Muscle of back (tissue), 11 donors: ENCODE measurements around the gene DBNDD2. TPM values are rescaled to one million over a fixed set of nuclear protein-coding genes. Genes with fewer than 3 reads are reported as not detected.

ENCODE experiments used
- DNase-seq, 3 donors: peaks; one replicate each; pipeline versions ENCODE4 v3.0.0 to v3.0.0-alpha.2; 2013
- polyA plus RNA-seq, 10 donors: library from polyadenylated mRNA; unstranded; fragments of 120-200 nt; gene quantifications; one replicate each; pipeline ENCODE4 v1.2.1, GENCODE V29; 2013; ENCODE audit not compliant: insufficient read length in 10 of 10

DBNDD2 gene
- polyA plus RNA-seq, 10 donors: 17.2 to 26.4 (median 22.8) TPM

DNA sequence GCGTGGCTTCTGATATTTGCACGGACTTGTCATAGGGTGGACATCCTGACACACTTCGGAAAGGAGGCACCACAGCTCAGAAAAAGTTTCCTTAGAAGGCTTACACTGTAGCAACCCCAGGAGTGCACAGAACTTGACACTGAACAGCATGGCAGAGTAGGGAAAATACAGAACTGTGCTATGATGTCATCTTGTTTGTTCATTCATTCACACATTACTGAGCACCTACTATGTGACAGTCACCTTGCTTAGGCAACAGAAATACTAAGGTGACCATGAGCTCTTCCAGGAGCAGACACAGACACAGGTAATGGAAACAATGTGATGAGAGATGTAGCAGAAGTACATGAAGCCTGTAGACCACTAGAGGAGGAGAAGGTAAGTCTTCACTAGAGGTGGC lies 5.4 kb downstream of the DBNDD2 start:
- DNase-seq: no peak

DNA sequence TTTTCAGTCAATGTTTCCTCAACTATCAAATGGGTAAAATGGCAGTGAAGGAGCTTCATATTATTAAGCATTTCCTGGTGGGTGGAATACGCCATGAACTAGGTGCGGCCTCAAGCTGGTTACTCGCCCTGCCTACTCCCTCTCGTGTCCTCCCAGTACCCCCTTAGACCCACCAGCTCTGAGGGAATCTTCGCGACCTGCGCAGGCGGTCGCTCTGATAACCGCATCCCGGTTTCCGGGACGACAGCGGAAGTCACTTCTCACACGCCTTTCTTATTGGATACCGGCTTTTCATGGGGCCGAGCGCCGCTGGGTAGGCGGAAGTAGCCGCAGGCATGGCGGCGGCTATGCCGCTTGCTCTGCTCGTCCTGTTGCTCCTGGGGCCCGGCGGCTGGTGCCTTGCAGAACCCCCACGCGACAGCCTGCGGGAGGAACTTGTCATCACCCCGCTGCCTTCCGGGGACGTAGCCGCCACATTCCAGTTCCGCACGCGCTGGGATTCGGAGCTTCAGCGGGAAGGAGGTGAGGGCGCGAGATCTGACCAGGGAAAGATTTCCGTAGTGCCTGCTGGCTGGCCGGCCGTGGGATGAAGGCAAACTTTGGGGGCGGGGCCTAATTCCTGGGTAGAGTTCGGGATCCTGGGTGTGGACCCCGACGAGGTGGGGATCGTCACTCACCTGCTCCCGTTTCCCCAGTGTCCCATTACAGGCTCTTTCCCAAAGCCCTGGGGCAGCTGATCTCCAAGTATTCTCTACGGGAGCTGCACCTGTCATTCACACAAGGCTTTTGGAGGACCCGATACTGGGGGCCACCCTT lies 7.9 kb downstream of the DBNDD2 start, which contains the start of gene PIGT:
Gene PIGT (plus strand): TSS at position 320 of the 816 bp plus-strand sequence. CDS start 16 bp downstream, at position 336.
- peak; percentile 81 to 95 (median 89) for DNase-seq

DNA sequence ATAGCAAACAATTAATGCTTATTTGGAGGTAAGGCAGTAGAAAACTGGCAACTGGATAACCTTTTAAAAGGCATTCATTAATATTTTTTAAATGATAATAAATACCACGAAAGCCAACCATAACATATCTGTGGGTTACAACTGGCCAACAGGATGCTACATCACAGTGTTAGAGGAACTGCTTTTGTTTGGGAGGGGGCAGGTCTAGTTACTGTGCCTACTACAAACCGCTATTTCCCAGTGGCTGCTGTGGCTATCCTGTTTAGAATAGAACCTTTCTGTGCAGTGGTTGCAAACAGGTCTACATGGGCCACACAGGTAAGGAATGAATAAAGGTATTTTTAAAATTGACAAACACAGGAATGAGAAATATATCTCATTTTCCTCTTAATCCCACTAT lies 8.8 kb downstream of the DBNDD2 start:
- no peak for DNase-seq

DNA sequence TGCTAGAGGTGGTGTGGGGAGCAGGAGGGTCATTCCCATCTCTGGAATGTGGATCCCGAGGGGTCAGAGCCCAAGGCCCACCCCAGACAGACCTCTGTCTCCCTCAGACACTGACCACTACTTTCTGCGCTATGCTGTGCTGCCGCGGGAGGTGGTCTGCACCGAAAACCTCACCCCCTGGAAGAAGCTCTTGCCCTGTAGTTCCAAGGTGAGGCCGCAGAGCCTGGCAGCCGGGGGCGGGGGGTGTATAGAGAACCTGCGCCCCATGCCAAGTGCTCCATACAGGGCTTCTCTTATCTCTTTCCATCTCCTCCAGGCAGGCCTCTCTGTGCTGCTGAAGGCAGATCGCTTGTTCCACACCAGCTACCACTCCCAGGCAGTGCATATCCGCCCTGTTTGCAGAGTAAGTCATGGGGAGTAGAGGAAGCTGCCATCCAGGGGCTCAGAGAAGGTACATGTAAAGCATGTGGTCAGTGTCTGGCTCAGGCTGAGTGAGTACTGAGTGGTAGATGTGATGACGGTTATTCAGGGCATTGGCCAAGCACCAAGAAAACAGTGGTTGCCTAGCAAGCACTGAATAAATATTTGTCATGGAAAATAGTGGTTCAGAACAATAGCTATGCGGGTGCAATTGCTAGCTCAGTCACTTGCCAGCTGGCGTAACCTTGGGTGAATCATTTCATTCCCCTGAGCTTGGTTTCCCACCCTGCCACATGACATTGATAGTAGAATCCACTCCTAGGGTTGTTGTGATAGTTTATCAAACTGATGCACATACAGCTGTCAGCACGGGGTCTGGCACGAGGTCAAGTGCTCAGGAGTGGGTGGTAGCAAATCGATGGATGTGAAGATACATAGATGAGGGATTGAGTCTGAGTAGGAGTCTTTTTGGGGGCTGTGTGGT lies 11.4 kb downstream of the DBNDD2 start:
- peak in 1 of 3 donors; percentile 60 for DNase-seq

DNA sequence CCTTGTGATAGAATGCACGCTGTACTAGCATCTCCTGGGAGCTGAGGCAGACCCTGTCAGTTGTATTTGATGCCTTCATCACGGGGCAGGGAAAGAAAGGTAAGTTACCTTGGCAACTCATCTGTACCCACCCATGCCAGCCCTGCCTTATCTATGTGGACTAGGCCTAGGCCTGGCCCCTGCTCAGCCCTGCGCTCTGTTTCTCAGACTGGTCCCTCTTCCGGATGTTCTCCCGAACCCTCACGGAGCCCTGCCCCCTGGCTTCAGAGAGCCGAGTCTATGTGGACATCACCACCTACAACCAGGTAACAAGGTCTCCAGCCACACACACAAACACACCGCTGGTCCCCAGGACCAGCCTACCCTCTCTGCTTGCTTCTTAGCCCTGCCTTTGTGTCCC lies 12.0 kb downstream of the DBNDD2 start:
- DNase-seq: no peak

DNA sequence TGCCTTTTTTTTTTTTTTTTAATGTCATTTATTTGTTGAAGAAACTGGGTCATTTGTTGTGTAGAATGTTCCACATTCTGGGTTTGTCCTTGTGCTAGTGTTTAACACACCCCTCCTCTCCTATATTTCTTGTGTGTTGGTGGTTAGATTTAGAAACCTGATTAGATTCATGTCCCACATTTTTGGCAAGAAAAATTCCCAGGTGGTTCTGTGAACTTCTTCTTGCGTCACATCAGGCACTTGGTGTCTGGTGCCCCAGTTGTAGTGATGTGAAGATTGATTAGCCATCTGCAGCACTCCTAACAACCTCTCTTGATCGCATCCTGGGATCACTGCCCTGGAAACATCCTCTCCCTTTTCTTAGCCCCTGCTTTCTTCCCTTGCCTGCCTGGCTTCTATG lies 15.6 kb downstream of the DBNDD2 start:
- DNase-seq: no peak

DNA sequence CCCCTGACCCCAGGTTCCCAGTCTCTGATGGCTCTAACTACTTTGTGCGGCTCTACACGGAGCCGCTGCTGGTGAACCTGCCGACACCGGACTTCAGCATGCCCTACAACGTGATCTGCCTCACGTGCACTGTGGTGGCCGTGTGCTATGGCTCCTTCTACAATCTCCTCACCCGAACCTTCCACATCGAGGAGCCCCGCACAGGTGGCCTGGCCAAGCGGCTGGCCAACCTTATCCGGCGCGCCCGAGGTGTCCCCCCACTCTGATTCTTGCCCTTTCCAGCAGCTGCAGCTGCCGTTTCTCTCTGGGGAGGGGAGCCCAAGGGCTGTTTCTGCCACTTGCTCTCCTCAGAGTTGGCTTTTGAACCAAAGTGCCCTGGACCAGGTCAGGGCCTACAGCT lies 17.5 kb downstream of the DBNDD2 start:
- DNase-seq: no peak

DNA sequence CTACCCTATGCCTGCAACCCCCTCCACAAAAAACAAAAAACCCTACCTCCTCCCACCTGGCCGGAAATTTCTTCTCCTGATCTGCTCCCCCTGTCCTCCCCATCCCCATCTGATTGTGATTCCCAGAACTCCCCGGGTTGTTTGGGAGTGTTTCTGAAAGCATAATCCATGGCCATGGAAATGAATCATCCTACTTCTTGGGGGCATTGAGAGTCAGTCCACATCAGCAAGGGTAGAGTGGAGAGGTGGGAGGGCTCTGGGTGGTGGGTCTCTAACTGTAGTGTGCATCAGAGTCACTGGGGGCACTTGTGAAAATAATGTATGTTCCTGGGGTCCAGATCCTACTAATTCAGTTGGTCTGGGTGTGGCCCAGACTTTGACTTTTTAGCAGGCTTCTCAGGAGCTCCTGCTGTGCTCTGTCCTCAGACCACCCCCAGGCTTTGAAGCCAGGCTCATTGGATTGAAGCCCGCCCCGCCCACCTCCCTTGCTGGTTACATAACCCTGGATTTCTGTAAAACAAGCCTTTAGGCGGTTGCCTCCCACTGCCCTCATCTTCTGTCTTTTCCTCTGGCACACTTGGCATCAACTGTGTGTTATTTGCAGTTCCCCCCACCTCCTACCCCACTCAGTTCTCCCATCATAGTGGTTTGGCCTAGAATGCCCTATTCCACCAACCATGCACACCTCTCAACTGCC lies 18.4 kb downstream of the DBNDD2 start:
- no peak for DNase-seq

DNA sequence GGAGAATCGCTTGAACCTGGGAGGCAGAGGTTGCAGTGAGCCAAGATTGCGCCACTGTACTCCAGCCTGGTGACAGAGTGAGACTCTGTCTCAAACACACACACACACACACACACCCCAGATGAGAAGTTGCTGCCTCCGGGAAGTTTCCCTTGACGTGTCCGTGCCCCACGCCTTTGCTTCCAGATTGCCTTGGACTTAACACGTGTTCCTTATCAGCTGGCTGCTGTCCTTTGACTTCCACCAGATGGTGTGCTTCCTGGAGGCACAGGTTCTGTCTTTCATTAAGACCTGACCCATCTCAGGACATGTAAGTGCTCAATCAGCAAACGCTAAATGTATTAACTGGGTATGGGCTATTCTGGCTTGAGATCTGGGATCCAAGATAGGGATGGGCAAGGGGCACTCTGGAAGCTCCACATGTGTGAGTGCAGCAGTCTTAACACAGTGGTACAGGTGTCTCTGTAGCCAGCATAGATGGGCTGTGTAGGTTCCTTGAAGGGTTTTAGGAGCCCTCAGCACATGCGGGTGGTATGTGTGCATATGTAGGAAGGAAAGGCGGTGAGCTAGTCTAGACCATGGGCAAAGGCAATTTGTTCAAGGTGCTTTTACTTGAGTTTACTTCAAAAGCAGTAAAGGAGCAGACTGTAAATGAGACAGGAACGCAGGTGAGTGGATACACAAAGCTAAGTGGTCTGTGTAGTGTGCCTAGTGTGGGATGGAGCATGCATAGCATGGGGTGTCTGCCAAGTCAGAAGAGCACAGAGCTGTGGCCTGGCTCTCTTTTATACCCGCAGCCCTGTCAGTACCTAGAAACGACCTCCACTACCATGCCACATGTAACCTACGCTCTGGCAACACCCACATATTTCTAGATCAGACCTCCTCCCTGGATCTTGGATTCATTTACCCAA lies 19.4 kb downstream of the DBNDD2 start:
- DNase-seq: no peak

DNA sequence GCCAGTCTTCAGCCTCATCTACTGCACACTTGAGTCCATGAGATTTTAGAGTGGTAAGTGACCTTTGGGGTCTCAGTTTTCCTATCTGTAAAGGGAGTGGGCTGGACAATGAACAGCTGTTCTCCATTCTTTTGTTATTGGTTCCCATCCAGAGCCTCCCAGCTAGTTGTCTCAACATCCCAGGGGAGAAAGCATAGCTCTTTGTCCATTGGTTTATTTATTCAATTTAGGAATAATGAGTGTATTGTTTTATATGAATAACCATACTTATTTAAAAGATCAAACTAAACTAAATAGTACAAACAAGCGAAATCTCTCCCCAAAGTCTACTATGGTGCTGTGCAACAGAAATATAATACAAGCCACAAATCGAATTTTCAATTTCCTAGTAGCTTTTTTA lies 21.5 kb downstream of the DBNDD2 start:
- DNase-seq: no peak

DNA sequence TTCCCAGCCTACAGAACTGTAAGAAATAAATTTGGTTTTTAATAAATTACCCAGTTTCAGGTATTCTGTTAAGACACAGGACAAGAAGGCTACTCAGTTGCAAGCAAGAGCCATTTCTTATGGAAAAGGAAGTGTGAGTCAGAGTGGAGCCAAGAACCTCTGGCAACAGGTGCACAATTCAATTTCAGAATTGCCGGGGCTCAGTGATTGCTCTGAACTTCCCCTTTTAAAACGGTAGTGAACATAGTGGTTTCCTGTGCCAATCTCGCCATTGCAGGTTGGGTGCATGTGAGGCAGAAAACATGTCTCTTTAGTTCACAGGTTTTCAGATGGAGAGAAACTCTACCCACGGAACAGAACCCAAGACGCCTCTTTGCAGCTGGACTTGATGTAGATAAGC lies 24.2 kb downstream of the DBNDD2 start:
- no peak for DNase-seq

DNA sequence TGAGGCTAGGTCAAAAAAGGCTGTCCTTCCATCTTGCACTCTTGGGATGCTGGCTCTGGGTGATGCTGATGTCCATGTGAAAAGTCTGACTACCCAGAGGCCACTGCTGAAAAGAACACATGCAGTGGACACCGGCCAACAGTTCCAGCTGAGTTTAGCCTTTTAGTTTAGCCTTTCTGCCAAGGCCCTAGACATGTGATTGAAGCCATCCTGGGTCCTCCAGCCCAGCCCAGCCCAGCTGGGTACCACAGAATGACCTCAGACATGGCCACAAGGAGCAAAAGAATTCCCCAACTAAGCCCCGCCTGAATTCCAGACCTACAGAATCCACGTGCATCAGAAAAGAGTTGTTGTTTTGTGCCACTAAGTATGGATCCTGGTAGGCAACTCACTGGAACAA lies 25.2 kb downstream of the DBNDD2 start:
- peak in 2 of 3 donors; percentile 38 to 51 for DNase-seq

DNA sequence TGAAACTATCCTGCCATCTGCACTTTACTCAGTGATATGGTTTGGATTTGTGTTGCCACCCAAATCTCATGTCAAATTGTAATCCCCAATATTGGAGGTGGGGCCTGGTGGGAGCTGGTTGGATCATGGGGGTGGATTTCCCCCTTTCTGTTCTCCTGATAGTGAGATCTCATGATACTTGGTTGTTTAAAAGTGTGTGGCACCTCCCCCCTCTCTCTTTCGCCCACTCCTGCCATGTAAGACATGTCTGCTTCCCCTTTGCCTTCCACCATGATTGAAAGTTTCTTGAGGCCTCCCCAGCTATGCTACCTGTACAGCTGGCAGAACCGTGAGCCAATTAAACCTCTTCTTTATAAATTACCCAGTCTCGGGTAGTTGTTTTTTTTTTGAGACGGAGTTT lies 25.9 kb downstream of the DBNDD2 start:
- DNase-seq: no peak

DNA sequence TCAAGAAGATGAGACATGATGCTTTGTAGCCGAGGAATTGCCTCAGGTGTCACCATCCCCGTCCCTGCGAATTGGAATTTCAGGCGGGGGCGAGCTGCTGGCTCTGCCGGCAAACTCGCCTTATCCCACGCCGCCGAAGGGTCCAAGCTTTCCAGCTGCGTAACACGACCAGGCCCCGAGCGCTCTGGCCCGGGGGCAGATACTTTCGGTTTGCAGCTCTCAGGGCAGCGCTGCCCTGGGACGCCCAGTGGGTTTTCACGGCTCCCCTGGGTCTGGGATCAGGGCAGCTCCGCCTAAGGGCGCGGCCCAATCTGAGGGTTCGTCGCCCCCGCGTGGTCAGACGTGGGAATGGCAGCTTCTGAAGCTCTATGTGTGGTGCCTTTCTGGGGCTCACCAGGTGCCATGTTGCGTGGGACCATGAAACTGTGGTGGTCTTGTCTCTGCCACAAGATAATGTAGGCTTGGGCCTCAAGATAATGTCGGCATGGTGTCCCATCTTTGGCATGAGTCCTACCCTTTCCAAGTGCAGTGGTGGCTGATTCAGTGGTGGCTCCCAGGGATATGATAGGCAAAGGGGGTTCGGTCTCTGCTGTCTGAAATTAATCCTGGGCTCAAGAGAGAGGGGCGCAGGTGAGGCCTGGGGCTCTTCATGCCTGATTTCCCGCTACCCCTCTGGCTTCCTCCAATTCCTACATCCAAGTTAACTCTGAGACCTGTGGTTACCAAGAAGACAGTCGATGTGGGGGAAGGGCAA lies 28.8 kb downstream of the DBNDD2 start:
- peak; percentile 60 to 89 (median 79) for DNase-seq

DNA sequence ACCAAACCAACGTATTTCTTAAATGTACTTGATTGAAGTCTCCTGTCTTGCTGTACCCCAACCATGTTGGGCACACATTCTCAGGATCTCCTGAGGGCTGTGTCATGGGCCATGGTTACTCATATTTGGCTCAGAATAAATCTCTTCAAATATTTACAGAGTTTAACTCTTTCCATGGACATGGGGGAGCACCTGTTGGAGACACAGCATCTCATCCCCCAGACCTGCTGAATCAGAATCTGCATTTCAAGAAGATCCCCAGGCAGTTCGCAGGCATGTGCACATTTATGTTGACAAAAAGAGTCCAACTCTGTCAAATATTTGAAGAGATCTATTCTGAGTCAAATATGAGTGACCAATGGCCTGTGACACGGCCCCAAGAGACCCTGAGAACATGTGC lies 32.3 kb downstream of the DBNDD2 start:
- DNase-seq: no peak

DNA sequence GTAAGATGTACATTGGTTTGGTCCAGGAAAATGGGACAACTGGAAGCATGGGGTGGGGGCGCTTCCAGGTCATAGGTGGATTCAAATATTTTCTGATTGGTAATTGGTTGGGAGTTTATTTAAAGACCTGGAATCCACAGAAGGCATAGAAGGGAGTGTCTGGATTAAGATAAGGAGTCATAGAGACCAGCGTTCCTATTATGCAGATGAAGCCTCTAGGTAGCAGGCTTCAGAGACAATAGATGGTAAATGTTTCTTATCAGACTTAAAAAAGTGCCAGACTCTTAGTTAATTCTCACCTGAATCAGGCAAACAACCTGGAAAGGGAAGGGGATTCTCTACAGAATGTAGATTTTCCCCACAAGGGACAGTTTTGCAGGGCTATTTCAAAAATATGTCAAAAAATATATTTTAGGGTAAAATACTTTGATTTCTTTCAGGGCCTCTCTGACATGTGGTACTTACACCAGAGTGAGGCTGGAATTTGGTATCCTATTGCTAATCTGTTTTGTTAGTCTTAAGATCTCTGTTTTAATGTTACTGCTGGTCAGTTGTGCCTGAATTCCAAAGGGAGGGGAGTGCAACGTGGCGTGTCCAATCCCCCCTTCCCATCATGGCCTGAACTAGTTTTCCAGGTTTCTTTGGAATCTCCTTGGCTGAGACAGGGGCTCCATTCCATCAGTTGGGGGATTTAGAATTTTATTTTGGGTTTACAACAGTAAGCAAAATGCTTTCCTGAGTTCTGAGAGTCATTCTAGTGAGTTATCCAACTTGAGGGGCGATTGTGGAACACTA lies 33.0 kb downstream of the DBNDD2 start:
- DNase-seq: no peak

DNA sequence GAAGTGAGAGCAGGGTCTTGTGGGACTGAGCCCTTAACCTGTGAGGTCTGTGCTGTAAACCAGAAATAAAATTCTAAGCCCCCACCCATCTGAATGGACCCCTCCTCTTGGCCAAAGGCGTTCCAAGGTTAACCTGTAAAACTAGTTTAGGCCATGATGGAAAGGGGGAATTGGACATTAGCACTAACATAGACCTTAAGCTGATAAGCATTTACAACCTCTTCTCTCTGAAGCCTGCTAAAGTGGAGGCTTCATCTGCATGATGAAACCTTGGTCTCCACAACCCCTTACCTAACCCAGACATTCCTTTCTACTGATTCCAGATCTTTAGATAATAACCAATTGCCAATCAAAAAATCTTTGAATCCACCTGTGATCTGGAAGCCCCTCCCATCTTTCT lies 33.7 kb downstream of the DBNDD2 start:
- DNase-seq: no peak

DNA sequence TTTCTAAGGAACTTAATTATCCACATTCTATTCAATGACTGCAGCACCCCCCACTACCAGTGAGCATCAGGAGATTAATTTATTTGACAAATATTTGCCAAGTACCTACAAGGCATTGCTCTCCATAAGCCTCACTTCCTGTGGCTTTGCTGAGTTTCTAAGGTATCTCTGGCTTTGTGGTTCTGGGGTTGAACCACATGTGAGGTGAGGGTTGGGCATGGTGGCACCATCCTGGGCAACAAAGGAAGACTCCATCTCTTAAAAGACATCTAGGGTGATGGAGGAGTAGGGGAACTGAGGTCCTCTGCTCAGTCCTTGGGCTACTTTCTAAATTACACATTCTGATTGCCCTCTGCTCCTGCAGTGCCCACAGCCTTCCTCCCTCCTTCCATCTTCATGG lies 36.0 kb downstream of the DBNDD2 start:
- no peak for DNase-seq

DNA sequence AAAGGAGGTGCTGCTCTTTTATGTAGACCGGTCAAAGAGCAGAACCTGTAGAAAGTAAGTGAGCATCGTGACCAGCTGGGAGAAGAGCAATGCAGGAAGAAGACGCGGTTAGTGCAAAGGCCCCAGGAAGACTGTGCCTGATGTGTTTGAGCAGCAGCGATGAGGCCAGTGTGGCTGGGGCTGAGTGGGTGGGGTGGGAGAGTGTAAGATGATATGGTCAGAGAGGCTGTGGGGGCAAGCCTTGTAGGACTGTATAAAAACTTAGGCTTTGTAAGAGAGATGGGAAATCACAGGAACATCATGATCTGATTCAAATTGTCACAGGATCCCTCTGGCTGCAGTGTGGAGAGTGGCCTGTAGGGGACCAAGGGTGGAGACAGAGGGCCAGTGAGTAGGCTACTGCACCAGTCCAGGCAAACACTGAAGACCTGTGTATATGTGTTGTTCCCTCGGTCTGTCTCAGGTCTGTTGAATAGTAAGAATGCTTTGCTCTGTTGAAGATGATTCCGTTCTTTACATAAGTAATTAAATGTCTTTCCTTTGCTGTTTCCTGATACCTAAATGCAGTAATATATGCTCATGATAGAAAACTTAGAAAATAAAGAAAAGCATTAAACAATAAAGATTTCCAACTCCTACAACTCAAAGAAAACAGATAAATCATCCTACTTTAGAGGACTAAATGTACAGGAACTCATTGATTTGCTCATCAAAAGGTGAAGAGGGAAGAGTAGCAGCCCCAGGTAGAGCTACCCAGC lies 37.9 kb downstream of the DBNDD2 start:
- DNase-seq: no peak
